ENCODE results near the gene EPC1. TPM values are rescaled to one million over a fixed set of nuclear protein-coding genes. Genes with fewer than 3 reads are reported as not detected.

EPC1 gene
- polyA plus RNA-seq, 12 donors: 37.8 to 108 (median 46.7) TPM

- DNase-seq: no peak
Measured at GRCh38 chr10:32341596-32341995, 5.4 kb downstream of the EPC1 start.

- DNase-seq: no peak
Measured at GRCh38 chr10:32340596-32341180, 6.3 kb downstream of the EPC1 start.

- DNase-seq: no peak
Measured at GRCh38 chr10:32338262-32338661, 8.7 kb downstream of the EPC1 start.

GRCh38 chr10:32337350-32337749, 9.6 kb downstream of the EPC1 start:
- DNase-seq: no peak

- DNase-seq: no peak
Measured at GRCh38 chr10:32333849-32334248, 13.1 kb downstream of the EPC1 start.

GRCh38 chr10:32332299-32332750, 14.6 kb downstream of the EPC1 start:
- DNase-seq: no peak

- DNase-seq: no peak
Measured at GRCh38 chr10:32331606-32332005, 15.4 kb downstream of the EPC1 start.

- DNase-seq: no peak
Measured at GRCh38 chr10:32330214-32330613, 16.7 kb downstream of the EPC1 start.

- no peak for DNase-seq
Measured at GRCh38 chr10:32329061-32329460, 17.9 kb downstream of the EPC1 start.

GRCh38 chr10:32328499-32328898, 18.5 kb downstream of the EPC1 start:
- no peak for DNase-seq

GRCh38 chr10:32327364-32327691, 19.6 kb downstream of the EPC1 start:
- DNase-seq: no peak

GRCh38 chr10:32326680-32327363, 20.1 kb downstream of the EPC1 start:
- DNase-seq: no peak

GRCh38 chr10:32326119-32326518, 20.8 kb downstream of the EPC1 start:
- no peak for DNase-seq

GRCh38 chr10:32323051-32323450, 23.9 kb downstream of the EPC1 start:
- DNase-seq: no peak

- no peak for DNase-seq
Measured at GRCh38 chr10:32321016-32321631, 25.8 kb downstream of the EPC1 start.

GRCh38 chr10:32318476-32318896, 28.5 kb downstream of the EPC1 start:
- no peak for DNase-seq

GRCh38 chr10:32317795-32318357, 29.1 kb downstream of the EPC1 start:
- DNase-seq: no peak

- DNase-seq: no peak
Measured at GRCh38 chr10:32315424-32315823, 31.5 kb downstream of the EPC1 start.

- no peak for DNase-seq
Measured at GRCh38 chr10:32314588-32314987, 32.4 kb downstream of the EPC1 start.

- DNase-seq: no peak
Measured at GRCh38 chr10:32308027-32308603, 38.8 kb downstream of the EPC1 start.

- DNase-seq: no peak
Measured at GRCh38 chr10:32307609-32308008, 39.3 kb downstream of the EPC1 start.

- DNase-seq: no peak
Measured at GRCh38 chr10:32299354-32299980, 47.5 kb downstream of the EPC1 start.

Data from muscle of arm (tissue), 12 donors.